Sigmoid colon (tissue), 4 donors: ENCODE data around the gene OSCAR.

Experiments used
- POLR2A ChIP-seq, 2 donors: fragments of 450-650 bp; IDR thresholded peaks; one replicate each; pipeline ENCODE4 v1.6.1; 2016; ENCODE audit warnings: antibody characterized with exemption in 2 of 2, mild to moderate bottlenecking in 2 of 2, moderate library complexity in 2 of 2
- POLR2AphosphoS5 ChIP-seq, 4 donors: sonication (generic); formaldehyde crosslinking; IDR thresholded peaks; one replicate each; pipeline ENCODE4 v1.6.1; 2017; ENCODE audit warnings: antibody characterized with exemption in 4 of 4

- TF ChIP-seq POLR2AphosphoS5 (IDR thresholded peaks at IDR 0.05): peak; percentile 79 to 97 (median 94)
- peak; percentile 75 to 83 for TF ChIP-seq POLR2A (IDR thresholded peaks at IDR 0.05)
Measured at GRCh38 chr19:54137699-54138488, 37.3 kb upstream of the OSCAR start, which contains the start of gene CNOT3.
